H1 (cell line): ENCODE measurements around the gene NOL12. TPM values are rescaled to one million over a fixed set of nuclear protein-coding genes. Genes with fewer than 3 reads are reported as not detected.

Source experiments
- BACH1 ChIP-seq: IDR thresholded peaks from 2 replicates; pipeline ENCODE4 v1.6.1; 2012; ENCODE audit warnings: low read length, improper control_type of control experiment
- CBX8 ChIP-seq: fragments of 300-800, 300-1000 bp; sonication (generic); IDR thresholded peaks from 2 replicates; pipeline ENCODE4 v1.7.1; 2016; ENCODE audit warnings: low read depth, low read length, borderline replicate concordance
- HDAC2 ChIP-seq, 2 experiments: fragments of 300-600 bp in 1 of 2; sonication (generic) in 1 of 2; IDR thresholded peaks; 2 replicates each; pipeline ENCODE4 v1.6.1; 2011 to 2012; ENCODE audit warnings: low read depth in 2 of 2, low read length in 2 of 2, mild to moderate bottlenecking in 2 of 2, moderate library complexity in 2 of 2, borderline replicate concordance in 1 of 2, inconsistent platforms in 1 of 2
- POLR2AphosphoS5 ChIP-seq: IDR thresholded peaks from 2 replicates; pipeline ENCODE4 v1.6.1; 2011; ENCODE audit warnings: low read depth, low read length
- SUZ12 ChIP-seq: fragments of 200-600 bp; sonication (generic); IDR thresholded peaks from 2 replicates; pipeline ENCODE4 v1.6.1; 2012; ENCODE audit warnings: mild to moderate bottlenecking, inconsistent platforms, low read length, moderate library complexity, mixed read lengths
- TBP ChIP-seq: IDR thresholded peaks from 2 replicates; pipeline ENCODE4 v1.6.1; 2011; ENCODE audit warnings: low read depth, low read length, improper control_type of control experiment
- TCF12 ChIP-seq: IDR thresholded peaks from 2 replicates; pipeline ENCODE4 v1.6.1; 2011; ENCODE audit warnings: low read depth, mild to moderate bottlenecking, low read length
- TEAD4 ChIP-seq: IDR thresholded peaks from 2 replicates; pipeline ENCODE4 v1.6.1; 2012; ENCODE audit warnings: low read depth, low read length, inconsistent platforms, mixed read lengths
- YY1 ChIP-seq: IDR thresholded peaks from 2 replicates; pipeline ENCODE4 v1.6.1; 2011; ENCODE audit warnings: low read depth, mild to moderate bottlenecking, low read length
- polyA plus RNA-seq, 7 experiments: library from polyadenylated mRNA; depleted of rRNA in 3 of 7; stranded (reverse) in 5 of 7; unstranded in 2 of 7; fragments of >200 nt in 5 of 7; fragments of 200-250 nt in 2 of 7; gene quantifications; 1 replicate in 5 of 7; 2 replicates in 1 of 7; 4 replicates in 1 of 7; pipeline versions ENCODE4 v1.2.1 to v1.2.3, GENCODE V29; 2011 to 2013; ENCODE audit warnings: missing spikeins in 2 of 7, mixed read lengths in 2 of 7
- total RNA-seq: library from RNA; stranded (reverse); fragmentation: NEBNext Ultra II Directional; extraction: Animal tissue kit (Norgen Biotek cat#: 25700); gene quantifications from 2 replicates; pipeline ENCODE4 v1.2.1, GENCODE V29; 2021
- TF ChIP-seq, protein P1 (sequence below): fragments of 300-600 bp; sonication (generic); IDR thresholded peaks from 2 replicates; pipeline ENCODE4 v1.7.1; 2012; ENCODE audit warnings: low read length, moderate library complexity, mild to moderate bottlenecking, inconsistent platforms; ENCODE audit not compliant: insufficient replicate concordance

NOL12 gene
- total and polyA plus RNA-seq, 2 of the 8 experiments (the other 6 are each of a cell fraction or from before 2014, with no cell fraction given) = 25.3 to 28.3 TPM

DNA sequence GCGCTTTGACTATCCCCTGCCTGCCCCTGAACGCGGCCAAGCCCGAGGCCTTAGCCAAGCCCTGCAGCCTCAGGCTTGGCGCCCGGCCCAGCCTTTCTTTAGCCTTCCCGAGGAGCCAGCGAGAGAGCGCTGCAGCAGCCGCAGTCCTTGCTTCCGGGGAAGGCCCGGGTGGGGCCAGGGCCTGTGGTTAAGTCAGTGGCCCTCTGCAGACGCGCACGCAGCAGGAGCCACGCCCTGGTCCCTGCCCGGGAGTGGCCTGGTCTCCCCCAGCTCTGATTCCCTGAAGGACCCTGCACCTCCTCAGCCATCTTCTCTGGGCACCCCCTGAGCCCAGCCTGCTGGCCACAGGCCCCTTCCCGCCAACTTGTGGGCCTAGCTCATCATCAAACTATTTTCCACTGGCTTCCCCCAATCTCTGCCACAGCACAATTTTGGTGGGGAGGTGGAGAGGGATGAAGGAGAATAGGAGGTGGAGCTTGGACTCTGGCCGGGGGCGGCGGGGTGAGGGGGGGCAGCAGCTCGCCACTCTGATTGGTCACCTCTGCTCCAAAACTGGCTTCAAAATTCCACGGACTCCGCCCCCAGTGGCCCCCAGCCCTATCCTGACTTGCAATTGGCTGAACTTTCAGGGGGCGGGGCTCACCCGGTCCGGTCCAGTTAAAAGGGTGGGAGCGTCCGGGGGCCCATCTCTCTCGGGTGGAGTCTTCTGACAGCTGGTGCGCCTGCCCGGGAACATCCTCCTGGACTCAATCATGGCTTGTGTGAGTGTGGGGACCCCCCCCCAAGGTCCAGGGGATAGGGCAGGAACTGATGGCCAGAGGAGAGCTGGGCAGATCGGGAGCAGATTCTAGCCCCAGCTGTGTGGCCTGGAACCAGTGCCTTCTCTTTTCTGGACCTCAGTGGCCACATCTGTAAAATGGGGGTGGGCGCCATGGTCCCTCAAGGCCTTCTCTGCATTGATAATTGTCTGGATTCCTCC, 10.9 kb upstream of the NOL12 start, which contains the start of gene LGALS1 (continued):
- TF ChIP-seq, protein P1, sequence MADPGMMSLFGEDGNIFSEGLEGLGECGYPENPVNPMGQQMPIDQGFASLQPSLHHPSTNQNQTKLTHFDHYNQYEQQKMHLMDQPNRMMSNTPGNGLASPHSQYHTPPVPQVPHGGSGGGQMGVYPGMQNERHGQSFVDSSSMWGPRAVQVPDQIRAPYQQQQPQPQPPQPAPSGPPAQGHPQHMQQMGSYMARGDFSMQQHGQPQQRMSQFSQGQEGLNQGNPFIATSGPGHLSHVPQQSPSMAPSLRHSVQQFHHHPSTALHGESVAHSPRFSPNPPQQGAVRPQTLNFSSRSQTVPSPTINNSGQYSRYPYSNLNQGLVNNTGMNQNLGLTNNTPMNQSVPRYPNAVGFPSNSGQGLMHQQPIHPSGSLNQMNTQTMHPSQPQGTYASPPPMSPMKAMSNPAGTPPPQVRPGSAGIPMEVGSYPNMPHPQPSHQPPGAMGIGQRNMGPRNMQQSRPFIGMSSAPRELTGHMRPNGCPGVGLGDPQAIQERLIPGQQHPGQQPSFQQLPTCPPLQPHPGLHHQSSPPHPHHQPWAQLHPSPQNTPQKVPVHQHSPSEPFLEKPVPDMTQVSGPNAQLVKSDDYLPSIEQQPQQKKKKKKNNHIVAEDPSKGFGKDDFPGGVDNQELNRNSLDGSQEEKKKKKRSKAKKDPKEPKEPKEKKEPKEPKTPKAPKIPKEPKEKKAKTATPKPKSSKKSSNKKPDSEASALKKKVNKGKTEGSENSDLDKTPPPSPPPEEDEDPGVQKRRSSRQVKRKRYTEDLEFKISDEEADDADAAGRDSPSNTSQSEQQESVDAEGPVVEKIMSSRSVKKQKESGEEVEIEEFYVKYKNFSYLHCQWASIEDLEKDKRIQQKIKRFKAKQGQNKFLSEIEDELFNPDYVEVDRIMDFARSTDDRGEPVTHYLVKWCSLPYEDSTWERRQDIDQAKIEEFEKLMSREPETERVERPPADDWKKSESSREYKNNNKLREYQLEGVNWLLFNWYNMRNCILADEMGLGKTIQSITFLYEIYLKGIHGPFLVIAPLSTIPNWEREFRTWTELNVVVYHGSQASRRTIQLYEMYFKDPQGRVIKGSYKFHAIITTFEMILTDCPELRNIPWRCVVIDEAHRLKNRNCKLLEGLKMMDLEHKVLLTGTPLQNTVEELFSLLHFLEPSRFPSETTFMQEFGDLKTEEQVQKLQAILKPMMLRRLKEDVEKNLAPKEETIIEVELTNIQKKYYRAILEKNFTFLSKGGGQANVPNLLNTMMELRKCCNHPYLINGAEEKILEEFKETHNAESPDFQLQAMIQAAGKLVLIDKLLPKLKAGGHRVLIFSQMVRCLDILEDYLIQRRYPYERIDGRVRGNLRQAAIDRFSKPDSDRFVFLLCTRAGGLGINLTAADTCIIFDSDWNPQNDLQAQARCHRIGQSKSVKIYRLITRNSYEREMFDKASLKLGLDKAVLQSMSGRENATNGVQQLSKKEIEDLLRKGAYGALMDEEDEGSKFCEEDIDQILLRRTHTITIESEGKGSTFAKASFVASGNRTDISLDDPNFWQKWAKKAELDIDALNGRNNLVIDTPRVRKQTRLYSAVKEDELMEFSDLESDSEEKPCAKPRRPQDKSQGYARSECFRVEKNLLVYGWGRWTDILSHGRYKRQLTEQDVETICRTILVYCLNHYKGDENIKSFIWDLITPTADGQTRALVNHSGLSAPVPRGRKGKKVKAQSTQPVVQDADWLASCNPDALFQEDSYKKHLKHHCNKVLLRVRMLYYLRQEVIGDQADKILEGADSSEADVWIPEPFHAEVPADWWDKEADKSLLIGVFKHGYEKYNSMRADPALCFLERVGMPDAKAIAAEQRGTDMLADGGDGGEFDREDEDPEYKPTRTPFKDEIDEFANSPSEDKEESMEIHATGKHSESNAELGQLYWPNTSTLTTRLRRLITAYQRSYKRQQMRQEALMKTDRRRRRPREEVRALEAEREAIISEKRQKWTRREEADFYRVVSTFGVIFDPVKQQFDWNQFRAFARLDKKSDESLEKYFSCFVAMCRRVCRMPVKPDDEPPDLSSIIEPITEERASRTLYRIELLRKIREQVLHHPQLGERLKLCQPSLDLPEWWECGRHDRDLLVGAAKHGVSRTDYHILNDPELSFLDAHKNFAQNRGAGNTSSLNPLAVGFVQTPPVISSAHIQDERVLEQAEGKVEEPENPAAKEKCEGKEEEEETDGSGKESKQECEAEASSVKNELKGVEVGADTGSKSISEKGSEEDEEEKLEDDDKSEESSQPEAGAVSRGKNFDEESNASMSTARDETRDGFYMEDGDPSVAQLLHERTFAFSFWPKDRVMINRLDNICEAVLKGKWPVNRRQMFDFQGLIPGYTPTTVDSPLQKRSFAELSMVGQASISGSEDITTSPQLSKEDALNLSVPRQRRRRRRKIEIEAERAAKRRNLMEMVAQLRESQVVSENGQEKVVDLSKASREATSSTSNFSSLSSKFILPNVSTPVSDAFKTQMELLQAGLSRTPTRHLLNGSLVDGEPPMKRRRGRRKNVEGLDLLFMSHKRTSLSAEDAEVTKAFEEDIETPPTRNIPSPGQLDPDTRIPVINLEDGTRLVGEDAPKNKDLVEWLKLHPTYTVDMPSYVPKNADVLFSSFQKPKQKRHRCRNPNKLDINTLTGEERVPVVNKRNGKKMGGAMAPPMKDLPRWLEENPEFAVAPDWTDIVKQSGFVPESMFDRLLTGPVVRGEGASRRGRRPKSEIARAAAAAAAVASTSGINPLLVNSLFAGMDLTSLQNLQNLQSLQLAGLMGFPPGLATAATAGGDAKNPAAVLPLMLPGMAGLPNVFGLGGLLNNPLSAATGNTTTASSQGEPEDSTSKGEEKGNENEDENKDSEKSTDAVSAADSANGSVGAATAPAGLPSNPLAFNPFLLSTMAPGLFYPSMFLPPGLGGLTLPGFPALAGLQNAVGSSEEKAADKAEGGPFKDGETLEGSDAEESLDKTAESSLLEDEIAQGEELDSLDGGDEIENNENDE = no peak
- TF ChIP-seq TEAD4 (peak; percentile 21; the same call in 1 of the 2 replicates), POLR2AphosphoS5 (no peak), TBP (peak; percentile 51; the same call in 1 of the 2 replicates), BACH1 (no peak), YY1 (no peak), TCF12 (no peak), SUZ12 (no peak), HDAC2 (IDR thresholded peaks at IDR 0.05; ENCODE audit: borderline replicate concordance in 1 of 2, low read depth in 2 of 2, low read length in 2 of 2) (no peak), CBX8 (no peak)
